Activated effector memory CD4-positive, alpha-beta T cell treated with anti-CD3 and anti-CD28 coated beads, Interleukin-2, amount 50 U/mL, for 16 hours (primary cell): ENCODE results near the gene PPP4C.

Source experiments
- DNase-seq: peaks from one replicate; pipeline ENCODE4 v3.0.0-alpha.2; 2020

PPP4C gene

GRCh38 chr16:30083216-30084055, 7.6 kb downstream of the PPP4C start:
- DNase-seq = no peak

- no peak for DNase-seq
Measured at GRCh38 chr16:30084096-30084815, 8.5 kb downstream of the PPP4C start.

- no peak for DNase-seq
Measured at GRCh38 chr16:30084816-30085159, 9.0 kb downstream of the PPP4C start.

- DNase-seq = no peak
Measured at GRCh38 chr16:30085247-30085646, 9.5 kb downstream of the PPP4C start.

- DNase-seq = no peak
Measured at GRCh38 chr16:30085820-30086219, 10.0 kb downstream of the PPP4C start.

GRCh38 chr16:30086291-30087140, 10.7 kb downstream of the PPP4C start:
- no peak for DNase-seq

GRCh38 chr16:30087181-30087898, 11.5 kb downstream of the PPP4C start:
- DNase-seq = no peak

GRCh38 chr16:30088237-30088831, 12.5 kb downstream of the PPP4C start:
- no peak for DNase-seq

GRCh38 chr16:30088832-30089624, 13.2 kb downstream of the PPP4C start:
- no peak for DNase-seq

GRCh38 chr16:30090610-30091331, 15.0 kb downstream of the PPP4C start:
- DNase-seq = no peak

GRCh38 chr16:30091474-30092372, 15.9 kb downstream of the PPP4C start, which contains the start of gene TBX6:
Gene TBX6 (minus strand): TSS chr16:30091924. CDS start chr16:30091193, 731 bp downstream.
- peak; percentile 98 for DNase-seq

- peak; percentile 87 for DNase-seq
Measured at GRCh38 chr16:30092373-30093010, 16.7 kb downstream of the PPP4C start.

GRCh38 chr16:30094541-30095165, 18.9 kb downstream of the PPP4C start:
- no peak for DNase-seq

- DNase-seq = peak; percentile 68
Measured at GRCh38 chr16:30095166-30096078, 19.6 kb downstream of the PPP4C start.

- peak; percentile 96 for DNase-seq
Measured at GRCh38 chr16:30096105-30096861, 20.5 kb downstream of the PPP4C start, which contains the start of gene YPEL3. Gene YPEL3 (minus strand): TSS chr16:30096213. CDS start chr16:30095482, 731 bp downstream.

- no peak for DNase-seq
Measured at GRCh38 chr16:30096862-30097563, 21.2 kb downstream of the PPP4C start.
